GM11168 (cell line): ENCODE results near the gene GUSB.
"Not testable (repeated sequence)": the region's sequence is repeated elsewhere in the genome, so short reads cannot be mapped to it uniquely, and the experiment has no call there.

Experiments
- in situ Hi-C: fragments of 300-500 bp; cut with MboI; formaldehyde crosslinking; loops from one replicate; pipeline ENCODE4 v1.12.0; 2022; ENCODE audit warnings: low sequenced_read_pairs; ENCODE audit not compliant: unreplicated experiment

Gene GUSB

DNA sequence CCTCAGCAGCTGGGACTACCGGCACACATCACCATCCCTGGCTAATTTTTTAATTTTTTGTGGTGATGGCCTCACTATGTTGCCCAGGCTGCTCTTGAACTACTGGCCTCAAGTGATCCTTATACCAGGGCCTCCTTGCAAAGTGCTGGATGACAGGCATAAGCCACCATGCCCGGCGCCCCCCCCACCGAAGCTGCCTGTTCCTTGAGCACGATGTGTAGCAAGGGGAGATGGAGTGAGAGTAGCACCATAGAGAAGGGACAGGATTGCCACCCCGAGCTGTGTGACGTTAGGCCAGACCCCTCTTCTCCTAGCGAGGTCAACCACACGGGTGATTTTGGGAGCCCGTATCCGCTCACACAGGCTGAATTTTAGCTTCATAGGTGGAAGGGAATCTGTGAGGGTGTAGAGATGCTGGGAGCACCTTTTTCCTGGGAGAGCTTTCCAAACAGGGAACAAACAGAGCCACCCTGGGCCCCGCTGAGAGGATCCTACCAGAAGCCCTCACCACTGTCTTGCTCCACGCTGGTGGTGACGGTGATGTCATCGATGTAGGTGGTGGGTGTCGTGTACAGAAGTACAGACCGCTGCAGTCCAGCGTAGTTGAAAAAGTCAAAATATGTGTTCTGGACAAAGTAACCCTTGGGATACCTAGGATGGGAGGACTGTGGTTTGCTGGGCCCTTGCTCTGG is 3.0 kb downstream of the GUSB start:
- in situ Hi-C loops: loop anchor here (25.0 kb wide), 1 partner anchor 242 kb away; no protein-coding TSS in a partner anchor

DNA sequence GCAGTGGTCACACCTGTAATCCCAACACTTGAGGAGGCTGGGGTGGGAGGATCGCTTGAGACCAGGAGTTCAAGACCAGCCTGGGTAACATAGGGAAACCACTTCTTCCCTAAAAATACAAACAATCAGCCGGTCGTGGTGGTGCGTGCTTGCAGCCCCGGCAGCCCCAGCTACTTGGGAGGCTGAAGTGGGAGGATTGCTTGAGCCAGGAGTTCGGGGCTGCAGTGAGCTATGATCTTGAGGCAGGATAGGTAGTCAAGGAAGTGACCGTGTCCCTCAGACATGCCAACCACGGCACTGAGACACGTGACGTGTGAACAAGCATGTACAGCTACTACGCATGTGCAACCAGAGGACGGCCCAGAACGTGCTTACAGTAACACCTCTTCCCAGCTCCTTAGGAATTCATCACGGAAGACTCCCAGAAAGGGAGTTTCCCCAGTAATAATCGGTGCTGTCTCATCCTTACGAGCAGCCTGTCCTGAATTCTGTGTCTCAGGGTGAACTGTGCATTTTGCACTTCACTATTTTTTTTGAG is 5.3 kb downstream of the GUSB start:
- in situ Hi-C loops: loop anchor here (25.0 kb wide), 1 partner anchor 239 kb away; no protein-coding TSS in a partner anchor

DNA sequence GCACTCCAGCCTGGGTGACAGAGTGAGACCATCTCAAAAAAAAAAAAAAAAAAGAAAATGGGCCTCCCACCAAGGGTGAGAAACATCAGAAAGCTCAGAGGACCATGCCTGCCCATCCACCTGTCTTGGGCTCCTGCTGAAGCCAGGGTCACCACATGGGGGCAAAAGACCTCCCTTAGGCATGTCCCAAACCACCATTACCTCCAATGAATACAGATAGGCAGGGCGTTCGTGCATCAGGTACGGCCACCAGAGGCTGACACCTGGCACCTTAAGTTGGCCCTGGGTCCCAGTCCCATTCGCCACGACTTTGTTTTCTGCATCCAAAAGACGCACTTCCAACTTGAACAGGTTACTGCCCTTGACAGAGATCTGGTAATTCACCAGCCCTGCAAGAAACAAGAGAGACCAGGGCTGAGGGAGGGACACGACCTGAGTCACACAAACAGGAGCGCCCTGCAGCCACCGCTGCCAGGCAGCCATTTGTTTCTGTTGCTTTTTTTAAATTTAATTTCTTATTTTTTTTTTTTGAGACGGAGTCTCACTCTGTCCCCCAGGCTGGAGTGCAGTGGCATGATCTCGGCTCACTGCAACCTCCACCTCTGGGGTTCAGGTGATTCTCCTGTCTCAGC is 6.1 kb downstream of the GUSB start:
- in situ Hi-C loops: loop anchor here (25.0 kb wide), 1 partner anchor 239 kb away; no protein-coding TSS in a partner anchor

DNA sequence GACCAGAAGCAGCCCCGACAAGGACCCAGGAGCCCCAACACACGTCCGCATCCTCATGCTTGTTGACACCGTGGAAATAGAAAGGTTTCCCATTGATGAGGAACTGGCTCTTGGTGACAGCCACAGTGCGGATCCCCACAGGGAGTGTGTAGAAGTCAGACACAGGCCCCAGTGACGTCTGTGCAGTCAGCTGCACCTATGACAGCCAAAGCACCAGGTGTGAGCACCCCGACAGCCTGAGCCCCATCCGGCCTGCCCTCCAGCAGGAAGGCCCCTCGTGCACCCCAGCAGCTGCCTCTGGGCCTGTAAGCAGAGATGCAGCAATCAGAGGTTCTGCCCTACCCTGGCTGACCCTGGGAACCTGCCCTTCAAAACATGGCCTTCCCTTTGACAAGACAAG is 7.1 kb downstream of the GUSB start:
- in situ Hi-C loops: loop anchor here (25.0 kb wide), 1 partner anchor 238 kb away; no protein-coding TSS in a partner anchor

DNA sequence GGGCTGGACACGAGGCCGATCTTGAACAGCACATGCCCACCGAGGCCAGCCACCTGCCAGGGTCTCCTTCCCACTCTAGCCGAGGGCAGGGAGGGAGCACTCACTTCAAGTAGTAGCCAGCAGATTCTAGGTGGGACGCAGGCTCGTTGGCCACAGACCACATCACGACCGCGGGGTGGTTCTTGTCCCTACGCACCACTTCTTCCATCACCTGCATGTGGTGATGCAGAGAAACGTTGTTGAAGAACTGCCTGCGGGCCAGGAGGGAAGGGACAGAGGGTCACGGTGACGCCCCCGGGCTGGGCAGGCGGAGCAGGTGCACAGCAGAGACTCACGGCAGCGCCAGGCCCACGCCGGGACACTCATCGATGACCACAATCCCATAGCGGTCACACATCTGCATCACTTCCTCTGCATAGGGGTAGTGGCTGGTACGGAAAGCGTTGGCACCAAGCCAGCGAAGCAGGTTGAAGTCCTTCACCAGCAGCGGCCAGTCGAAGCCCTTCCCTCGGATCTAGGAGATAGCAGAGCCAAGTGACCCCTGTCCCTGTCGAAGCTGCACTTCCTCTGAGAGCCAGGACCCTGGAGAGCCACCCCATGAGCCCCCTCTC is 7.7 kb downstream of the GUSB start:
- in situ Hi-C loops: no loop called here

DNA sequence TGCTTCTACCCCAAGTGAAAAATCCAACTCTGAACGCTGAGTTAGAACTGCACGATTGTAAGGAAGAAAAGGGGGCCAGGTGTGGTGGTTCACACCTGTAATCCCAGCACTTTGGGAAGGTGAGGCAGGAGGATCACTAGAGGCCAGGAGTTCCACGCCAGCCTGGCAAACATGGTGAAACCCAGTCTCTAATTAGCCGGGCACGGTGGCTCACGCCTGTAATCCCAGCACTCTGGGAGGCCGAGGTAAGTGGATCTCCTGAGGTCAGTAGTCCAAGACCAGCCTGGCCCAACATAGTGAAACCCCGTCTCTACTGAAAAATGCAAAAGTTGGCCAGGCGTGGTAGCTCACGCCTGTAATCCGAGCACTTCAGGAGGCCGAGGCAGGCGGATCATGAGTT is 9.0 kb downstream of the GUSB start:
- in situ Hi-C loops: no loop called here

DNA sequence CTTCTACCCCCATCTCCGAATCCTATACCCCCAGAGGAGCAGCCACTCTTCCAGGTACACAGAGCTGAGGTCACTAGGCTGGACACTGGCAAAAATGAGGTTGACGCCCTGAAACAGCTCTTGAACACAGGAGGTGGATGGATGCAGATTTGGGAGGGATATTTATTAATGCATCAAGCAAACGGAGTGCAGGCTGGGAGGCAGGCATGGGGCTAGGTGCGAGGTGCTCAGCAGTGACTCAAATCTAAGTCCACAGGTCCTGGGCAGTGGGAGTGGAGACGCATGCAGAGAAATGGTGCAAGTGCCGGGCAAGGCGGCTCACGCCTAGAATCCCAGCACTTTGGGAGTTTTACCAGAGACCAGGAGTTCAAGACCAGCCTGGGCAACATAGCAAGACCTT is 11.0 kb downstream of the GUSB start:
- in situ Hi-C loops: no loop called here

DNA sequence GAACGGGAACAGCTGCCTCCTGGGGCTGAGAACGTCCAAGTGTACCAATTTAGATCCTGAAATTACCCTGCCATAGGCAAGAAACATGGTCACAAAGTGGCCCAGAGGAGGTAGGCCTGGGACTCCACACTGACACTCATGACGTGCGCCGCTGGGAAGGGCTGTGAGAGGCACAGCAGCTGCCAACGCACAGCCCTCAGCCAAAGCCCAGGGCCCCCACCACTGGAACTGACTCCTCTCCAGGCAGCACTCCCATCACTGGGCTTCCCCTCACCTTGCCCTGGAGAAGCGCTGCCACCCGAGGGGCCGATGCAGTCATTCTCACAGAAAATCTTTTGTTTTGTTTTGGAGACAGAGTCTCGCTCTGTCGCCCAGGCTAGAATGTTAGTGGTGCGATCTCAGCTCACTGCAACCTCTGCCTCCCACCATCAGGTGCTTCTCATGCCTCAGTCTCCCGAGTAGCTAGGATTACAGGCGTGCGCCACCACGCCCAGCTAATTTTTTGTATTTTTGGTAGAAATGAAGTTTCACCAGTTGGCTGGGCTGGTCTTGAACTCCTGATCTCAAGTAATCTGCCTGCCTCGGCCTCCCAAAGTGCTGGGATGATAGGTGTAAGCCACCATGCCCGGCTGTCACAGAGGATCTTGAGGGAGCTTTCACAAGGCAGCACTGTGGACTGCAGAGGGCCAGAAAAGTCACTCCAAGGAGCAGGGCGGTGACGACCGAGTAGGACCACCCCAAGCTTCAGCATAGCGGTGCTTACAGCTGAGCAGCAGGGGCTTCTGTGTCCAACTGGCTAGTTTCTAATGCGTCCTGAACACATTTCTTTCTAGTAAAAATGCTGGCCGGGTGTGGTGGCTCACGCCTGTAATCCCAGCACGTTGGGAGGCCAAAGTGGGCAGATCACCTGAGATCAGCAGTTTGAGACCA is 13.5 kb downstream of the GUSB start:
- in situ Hi-C loops: no loop called here

DNA sequence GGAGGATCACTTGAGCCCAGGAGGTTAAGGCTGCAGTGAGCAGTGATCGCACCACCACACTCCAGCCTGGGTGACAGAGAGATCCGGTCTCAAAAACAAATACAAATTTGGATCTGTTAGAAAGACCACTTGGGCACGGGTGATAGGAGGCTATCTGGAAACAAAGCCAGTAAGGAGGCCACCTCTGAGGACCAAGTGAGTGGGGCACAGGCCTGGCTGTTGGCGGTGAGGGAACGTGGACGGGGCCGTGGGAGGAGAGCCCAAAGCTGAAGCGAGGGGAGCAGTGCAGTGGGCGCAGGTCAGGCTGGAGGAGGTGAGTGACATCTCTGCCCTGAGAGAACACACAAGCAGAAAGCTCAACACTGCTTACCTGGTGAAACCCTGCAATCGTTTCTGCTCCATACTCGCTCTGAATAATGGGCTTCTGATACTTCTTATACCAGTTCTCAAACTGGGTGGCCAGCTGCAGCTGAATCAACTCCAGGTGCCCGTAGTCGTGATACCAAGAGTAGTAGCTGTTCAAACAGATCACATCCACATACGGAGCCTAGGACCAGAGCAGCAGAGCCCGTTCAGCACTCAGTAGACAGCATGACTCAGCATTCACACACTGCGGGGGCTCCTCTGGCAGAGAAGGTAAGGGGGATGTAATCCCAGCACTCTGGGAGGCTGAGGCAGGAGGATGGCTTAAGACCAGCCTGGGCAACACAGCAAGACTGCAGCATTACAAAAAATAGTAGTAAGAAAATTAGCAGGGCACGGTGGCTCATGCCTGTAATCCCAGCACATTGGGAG is 14.5 kb downstream of the GUSB start:
- in situ Hi-C loops: no loop called here

DNA sequence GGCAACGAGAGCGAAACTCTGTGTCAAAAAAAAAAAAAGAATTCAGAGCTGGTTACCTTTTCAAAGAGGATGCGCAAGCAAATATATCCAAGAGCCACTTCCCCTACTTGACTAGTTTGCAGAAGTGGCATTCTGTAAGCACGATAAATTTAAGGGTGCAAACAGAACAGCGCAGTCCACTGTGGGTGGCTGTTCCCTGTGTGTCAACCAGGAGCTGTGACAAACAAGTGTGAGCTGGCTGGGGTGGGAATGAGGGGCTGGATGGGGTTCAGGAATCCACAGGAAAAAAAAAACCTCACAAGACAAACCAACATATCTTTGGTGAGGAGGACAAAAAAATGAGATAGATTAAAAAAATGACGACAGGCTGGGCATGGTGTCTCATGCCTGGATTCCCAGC is 15.9 kb downstream of the GUSB start:
- in situ Hi-C loops: no loop called here

DNA sequence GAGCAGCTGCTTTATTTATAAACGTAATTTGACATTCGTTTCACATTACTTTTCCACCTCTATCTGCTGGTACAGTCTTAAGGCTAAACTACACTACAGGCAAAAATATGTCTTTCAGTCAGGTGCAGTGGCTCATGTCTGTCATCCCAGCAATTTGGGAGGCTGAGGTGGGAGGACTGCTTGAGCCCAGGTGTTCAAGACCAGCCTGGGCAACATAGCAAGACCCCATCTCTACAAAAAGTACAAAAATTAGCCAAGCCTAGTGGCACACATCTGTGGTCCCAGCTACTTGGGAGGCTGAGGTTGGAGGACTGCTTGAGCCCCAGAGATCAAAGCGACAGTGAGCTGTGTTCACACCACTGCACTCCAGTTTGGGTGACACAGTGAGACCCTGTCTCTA is 17.3 kb downstream of the GUSB start:
- in situ Hi-C loops: not testable (repeated sequence)

DNA sequence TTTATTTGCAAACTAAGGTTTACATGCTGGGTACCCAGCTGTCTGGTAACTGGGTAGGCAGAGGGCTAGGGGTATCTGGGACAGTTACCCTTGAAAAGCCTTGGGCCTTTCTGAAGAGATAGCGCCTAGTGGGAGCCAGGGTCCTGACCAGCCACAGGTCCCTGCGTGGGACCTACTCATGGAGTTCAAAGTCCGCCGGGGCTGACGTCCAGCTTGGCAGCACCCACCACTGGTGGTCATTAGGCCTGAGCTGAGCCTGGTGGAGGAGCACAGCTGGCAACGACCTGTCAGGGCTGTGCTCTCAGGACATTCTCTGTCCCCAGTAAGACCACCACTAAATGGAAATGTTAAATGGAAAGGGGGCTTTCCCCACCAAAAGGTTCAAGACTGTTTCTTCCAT is 20.0 kb downstream of the GUSB start:
- in situ Hi-C loops: no loop called here

DNA sequence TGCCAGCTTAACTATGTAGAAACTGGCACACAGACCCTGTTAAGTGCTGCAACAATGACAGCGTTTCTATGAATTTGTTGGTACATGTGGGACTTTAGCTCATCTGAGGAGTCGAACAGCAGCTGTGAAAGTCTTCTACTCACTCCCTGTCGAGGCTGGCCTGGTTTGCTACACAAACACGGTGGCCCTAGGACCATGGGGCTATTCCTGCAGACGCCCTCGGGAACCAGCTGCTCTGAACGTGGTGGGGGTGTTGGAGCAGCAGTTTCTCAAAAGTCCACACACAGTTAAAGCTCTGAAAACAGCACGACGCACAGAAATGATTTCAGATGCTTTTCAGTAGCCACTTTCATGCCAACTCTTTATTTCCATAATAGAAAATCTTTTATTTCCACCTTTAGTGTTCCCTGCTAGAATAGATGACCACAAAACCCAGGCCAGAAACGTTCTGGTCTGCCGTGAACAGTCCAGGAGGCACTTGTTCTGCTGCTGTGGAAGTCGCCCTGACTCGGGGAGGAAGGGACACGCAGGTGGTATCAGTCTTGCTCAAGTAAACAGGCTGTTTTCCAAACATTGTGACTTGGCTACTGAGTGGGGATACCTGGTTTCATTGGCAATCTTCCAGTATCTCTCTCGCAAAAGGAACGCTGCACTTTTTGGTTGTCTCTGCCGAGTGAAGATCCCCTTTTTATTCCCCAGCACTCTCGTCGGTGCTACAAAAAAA is 21.5 kb downstream of the GUSB start:
- in situ Hi-C loops: no loop called here

DNA sequence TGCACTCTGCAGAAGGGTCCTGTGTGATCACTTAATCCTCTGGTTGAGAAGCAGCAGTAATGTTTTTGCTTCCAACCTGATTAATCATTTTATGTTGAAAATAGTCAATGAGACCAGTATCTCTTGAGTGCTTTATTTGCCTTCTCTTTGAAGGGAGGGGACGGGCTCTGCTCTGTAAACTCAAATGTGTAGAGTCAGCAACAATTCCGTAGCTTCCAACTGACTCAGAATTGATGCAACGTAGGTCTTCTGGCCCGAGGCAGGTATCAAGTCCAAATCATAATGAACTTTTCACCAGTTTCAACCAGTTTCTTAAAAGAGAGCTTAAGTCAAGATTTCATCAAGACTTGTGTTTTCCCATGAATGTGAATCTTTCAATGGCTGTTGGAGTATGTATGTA is 26.3 kb downstream of the GUSB start:
- in situ Hi-C loops: no loop called here

DNA sequence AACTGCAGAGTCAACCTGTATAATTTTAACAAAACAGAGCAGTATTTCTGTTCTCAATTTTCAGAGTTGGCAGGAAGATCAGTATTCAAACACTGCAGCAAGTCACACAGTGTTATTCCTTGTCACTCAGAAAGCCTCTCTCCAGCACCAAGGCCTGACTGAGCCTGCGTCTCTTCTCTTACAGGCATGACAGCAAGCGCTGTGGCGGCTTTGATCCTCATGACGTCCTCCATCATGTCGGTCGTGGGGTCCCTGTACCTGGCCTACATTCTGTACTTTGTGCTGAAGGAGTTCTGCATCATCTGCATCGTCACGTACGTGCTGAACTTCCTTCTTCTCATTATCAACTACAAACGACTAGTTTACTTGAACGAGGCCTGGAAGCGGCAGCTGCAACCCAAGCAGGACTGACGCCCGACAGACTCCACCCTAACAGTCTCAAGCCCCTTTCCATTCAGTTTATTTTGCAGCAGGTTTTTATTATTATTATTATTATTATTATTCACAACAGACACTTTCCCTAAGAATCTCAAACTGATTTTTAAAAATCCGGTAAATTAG is 28.0 kb downstream of the GUSB start:
- in situ Hi-C loops: no loop called here

DNA sequence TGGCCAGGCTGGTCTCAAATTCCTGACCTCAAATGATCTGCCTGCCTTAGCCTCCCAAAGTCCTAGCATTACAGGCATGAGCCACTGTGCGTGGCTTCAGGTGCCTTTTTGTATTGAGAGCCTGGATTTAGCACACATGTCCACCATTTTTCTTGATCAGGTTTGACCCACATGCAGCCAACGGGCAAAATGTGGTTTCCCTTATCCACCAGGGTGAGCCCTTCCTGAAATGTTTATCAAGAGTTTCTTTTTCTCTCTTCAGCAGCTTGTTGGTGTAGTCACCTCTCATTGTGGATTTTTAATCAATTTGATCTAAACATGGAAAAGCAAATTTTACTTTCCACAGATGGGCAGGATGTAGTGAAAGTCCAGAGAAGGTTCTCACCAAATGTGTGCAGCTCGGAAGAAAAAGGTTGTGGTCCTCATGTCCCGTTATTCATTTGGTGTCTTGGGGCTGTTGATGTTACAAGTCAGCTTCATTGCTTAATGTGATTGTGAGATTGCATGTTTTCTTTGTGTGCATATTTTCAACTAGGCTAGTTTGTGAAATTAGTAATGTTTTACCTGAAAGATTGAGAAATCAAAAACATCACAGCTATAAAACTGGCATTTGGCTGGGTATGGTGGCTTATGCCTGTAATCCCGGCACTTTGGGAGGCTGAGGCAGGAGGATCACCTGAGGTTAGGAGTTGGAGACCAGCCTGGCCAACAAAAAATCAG is 28.9 kb downstream of the GUSB start:
- in situ Hi-C loops: no loop called here

DNA sequence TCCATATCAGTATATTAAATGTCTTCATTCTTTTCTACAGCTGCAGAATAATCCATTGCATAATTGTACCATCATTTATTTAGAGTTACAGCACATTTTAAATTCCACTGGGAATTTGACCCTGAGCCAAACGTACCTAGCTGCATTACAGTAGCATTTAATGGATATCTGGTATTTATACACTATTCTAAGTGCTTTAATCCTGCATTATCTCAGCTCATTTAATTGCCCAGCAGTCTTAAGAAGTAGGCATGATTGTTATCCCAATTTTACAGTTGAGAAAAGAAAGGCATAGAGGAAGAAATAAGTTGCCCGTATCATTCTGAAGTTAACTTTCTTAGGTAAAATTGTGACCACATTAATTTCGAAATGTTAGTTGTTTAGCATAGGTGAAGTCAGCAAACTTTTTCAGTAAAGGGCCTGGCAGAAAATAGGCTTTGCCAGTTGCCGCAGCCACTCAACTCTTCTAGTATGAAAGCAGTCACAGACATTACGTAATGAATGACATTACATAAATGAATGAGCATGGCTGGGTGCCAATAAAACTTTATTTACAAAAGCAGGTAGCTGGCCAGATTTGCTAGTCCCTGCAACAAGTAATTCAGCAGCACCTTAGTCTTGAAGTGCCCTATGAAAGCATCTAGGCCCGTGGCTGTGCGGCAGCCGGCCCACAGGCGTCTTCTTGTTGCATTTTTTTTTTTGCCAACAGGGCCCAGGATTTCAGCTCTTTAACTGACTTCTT is 30.0 kb downstream of the GUSB start:
- in situ Hi-C loops: no loop called here
